Measurements from ENCODE around the gene SRRM4.
A peak's percentile ranks its signal among the peaks of the same experiment; 100 is the strongest.
"Not testable (repeated sequence)": the region's sequence is repeated elsewhere in the genome, so short reads cannot be mapped to it uniquely, and the experiment has no call there.

SRRM4 gene

GRCh38 chr12:119071176-119071575 lies 89.8 kb downstream of the SRRM4 start:
- no peak for DNase-seq

DNA sequence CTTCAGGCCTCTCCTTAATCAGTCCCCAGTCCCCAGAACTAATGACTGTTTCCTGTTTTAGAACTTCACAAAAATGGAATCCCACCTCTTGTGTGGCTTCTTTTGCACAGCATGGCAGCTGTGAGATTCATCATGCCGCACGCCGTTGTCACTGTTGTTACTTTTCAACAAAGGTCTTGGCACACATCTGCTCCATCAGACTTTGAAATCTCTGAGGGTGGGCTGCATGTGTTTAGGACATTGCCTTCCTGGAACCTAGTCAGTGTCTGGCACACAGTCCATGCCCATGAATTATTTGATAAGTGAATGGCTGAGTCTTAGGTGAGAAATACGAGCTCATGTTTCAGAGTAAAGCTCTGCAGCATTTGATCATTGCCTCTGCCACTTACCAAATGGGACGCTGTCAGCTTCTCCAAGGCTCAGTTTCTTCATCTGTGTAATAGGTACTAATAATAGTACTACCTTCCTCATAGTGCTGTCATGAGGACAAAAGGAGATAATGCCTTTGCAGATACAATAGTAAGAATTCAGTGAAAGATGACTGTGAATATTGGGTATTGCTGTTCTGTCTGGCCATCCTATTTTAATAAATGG lies 90.4 kb downstream of the SRRM4 start:
- no peak for DNase-seq

DNA sequence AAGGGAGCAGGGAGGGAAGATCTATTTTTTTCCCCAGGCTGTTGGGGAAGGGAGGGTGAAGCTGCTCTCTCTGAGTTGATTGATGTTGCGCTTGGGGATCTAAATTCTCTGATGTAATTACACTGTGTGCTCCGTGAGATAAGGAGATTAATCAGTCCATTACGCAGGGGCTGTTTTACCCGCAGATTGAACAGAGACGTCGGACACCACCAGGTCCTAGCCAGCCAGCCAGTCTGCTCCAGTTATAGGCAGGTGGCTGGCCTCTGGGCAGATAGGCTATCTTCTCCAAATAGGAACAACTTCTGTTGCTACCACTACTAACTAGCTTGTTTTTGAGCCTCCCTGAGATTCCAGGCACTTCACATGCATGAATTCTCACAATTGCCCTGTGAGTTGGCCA lies 91.1 kb downstream of the SRRM4 start:
- no peak for DNase-seq

- DNase-seq, result no peak
Measured at GRCh38 chr12:119075222-119075787, 94.0 kb downstream of the SRRM4 start.

- no peak for DNase-seq
Measured at GRCh38 chr12:119075918-119076317, 94.6 kb downstream of the SRRM4 start.

DNA sequence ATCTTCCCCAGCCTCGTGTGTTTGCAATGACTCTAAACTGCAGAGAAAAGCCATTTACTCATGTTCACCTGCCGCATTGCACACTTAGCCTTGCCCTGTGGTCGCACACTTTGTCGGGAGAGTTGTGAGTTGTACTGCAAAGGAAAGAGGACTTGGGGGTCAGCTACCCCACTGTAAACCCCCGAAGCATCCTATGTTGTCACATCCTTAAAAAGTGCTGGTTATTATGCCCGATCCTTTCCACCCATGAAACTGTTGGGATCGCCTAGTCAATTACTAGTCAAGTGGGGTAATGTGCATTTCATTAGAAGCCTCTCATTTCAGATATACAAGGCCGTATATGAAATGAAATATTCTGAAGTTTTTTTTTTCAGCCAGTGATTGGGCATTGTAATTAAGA lies 98.2 kb downstream of the SRRM4 start:
- no peak for DNase-seq

GRCh38 chr12:119082016-119082415 lies 100.7 kb downstream of the SRRM4 start:
- DNase-seq, result no peak

DNA sequence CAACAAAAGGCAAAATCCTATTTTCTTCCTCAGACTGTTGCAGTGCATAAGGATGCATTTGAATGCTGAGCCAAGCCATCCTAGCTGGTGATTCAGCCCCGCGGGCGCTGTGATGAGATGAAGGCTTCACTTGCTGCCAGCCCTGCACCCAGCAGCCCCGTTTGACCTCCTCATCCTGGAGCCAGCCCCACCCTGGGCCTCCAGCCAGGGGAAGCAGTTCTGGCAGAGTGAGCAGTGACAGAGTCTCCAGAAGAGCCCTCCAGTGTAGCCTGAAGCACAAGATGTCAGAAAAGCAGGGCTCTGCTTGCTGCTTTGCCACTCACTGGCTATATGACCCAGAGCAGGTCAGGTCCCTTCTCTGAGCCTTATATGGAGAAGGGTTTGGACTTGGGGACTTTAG lies 101.2 kb downstream of the SRRM4 start:
- DNase-seq, result no peak

DNA sequence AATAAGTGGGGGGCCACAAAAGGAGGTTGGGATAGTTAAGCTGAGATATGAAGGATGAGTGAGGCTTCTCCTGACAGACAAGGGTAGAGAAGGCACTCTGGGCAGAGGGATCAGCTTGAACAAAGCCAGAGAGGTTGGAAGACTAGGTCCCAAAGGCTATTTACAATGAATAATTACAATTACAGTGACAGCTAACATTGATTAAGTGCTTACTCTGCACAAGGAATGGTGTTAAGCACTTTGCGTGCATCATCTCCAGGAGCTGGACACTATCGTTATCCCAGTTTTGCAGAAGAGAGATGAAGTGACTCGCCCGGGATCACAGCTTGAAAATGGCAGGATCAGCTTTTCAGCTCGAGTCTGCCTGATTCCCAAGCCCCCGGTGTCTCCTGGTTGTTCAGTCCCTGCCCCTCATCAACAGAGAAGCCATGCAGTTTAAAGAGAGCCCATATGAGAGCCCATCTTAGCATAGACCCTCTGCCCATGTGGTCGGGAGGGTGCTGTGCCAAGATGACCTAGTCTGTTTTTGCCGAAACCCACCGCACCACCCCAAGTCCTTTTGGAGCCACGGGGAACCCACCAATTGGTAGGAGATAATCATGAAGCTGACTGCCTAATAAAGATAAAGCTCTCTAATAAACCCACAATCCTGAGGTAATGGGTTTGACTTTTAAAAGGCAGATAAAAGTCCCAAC lies 107.5 kb downstream of the SRRM4 start:
- DNase-seq, result no peak

DNA sequence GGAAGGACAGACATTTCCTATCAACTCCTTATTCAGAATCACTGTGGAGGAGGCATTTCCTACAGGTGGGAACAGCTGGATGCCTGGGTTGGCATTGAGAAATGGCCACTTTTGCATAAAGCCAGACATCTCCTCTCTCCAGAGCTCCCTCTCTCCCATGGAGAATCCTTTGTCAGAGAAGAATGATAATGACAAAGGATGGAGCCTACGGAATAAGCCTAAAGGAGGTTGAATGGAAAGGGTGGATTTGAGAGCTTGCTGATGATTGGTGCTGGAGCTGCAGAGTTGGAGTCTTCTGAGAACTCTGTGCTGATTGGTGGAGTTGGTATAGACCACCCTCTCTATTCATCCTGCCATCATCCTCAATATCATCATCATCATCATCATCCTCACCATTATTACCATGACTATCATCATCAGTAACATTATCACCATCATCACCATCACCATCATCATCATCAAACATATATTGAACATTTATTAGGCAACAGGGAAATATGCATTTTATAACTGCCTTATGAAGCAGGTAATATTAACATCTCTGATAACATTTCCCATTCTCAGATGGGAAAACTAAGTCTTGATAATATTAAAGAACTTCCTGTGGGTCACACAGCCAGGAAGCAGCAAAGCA lies 108.2 kb downstream of the SRRM4 start:
- DNase-seq, result no peak

- no peak for DNase-seq
Measured at GRCh38 chr12:119090276-119090675, 108.9 kb downstream of the SRRM4 start.

DNA sequence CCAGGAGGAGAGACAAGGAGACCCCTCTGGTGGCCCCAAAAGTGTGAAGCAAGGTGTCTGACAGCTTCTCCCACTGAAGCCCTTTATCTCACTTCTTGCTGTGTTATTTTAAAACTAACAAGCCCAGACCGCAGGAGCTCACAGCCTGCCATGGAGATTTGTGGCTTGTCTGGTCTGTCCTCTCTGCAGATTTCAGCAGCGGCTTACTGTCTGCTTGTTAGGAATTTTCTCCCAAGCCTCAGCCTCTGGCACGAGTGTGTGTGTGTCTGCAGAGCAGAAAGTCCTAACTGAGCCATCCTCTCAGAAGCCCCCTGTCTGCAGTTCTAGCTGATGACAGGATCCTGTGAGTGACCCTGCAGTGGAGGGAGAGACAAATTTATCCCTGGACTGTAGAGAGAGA lies 109.5 kb downstream of the SRRM4 start:
- no peak for DNase-seq

- DNase-seq, result no peak
Measured at GRCh38 chr12:119096429-119097202, 115.3 kb downstream of the SRRM4 start.

GRCh38 chr12:119100933-119101332 lies 119.6 kb downstream of the SRRM4 start:
- DNase-seq, result no peak

- DNase-seq, result no peak
Measured at GRCh38 chr12:119102274-119102673, 120.9 kb downstream of the SRRM4 start.

GRCh38 chr12:119102714-119103113 lies 121.4 kb downstream of the SRRM4 start:
- no peak for DNase-seq

GRCh38 chr12:119104969-119105368 lies 123.6 kb downstream of the SRRM4 start:
- DNase-seq, result not testable (repeated sequence)

GRCh38 chr12:119113496-119113986 lies 132.2 kb downstream of the SRRM4 start:
- DNase-seq, result no peak

DNA sequence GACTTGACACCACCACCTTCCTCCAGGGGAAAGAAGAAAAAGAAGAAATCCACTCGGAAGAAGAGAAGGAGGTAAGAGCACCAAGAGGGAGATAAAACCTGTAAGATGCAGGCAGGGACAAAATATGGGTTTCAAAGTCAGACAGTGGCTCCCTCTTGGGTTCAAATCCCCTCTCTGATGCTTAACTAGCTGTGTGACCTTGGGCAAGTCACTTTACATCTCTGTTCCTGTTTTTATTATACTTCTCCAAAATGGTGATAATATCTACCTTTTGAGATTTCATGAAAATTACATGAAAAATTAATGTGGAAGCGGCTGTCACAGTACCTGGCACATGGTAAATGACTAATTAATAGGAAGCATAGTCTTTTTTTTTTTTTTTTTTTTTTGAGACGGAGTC lies 133.0 kb downstream of the SRRM4 start:
- no peak for DNase-seq

DNA sequence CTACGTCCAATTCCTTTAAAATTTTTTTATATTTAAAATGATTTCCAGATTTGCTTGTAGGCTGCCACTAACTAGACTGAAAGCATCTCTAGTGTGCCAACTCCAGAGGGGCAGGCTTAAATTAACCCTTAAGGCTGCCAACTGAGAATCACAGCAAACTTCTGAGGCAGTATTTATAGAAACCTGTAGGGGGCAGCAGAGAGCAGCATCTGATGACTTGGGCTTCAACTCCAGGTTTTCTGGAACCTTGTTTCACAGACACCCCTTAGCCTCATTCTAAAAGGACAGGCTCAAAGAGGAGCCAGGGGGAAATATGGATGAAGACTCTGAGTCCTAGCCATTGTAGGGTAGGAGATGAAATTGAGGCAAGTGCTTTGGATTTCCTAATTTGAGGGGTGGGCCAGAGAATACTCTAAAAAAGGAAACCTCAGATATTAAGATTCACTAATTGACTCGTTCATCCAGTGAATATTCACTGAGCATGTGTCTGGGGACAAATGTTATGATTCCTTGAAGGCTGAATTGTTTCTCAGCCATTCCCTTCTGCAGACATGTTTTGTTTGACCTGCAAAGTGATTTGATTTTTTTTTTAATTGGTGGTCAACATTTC lies 134.1 kb downstream of the SRRM4 start:
- DNase-seq, result peak; percentile 55

DNA sequence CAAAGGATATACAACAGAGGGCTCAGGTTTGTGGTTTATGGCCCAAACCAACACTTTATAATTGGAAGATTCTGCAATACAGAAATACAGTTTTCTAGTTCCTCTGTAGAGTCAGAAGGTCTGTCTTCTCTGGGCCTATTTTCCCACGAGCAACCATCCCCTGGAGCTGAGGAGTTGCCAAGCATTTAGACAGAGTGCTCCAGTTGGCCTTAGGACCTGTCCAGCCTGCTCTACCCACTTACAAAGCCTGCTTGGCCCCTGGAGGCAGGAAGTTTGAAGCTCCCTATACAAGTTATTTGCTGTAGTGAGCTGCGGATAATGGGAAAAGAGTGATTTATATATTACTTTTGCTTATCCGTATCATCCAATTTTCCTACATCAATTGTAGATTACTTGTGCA lies 136.6 kb downstream of the SRRM4 start:
- no peak for DNase-seq

DNA sequence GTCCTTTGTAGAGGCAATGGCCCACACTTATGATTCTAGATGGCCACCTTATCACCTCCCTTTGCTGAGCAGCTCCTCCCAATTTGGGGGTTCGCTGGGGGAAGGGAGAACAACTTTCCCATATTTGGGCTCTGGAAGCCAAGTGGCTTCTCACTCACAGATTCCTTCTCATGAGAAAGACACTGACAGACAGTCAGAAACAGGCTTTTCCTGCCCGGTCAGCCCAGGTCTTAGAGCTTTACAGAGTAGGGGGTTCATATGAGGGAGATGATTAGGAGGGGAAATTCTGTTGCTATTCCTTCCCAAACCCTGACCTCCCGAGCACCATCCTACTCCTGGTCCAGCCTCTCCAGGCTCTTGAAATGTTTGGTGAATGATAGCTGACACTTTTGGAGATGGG lies 137.3 kb downstream of the SRRM4 start:
- DNase-seq, result no peak

DNA sequence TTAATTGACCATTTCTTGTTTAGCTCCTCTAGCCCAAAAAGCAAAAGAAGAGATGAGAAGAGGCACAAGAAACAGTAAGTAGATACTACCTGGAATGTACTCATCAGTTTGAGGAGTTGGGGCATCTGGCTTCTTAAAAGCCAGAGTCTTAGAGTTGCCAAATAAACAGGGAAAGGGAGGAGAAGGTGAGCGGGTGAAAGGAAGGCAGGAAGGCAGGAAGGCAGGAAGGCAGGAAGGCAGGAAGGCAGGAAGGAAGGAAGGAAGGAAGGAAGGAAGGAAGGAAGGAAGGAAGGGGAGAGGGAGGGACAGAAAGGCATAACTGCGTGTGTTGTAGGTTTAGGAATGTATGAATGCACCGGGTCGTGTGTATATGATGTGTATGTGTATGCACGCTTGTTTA lies 140.7 kb downstream of the SRRM4 start:
- DNase-seq, result no peak
